Dermis microvascular lymphatic vessel endothelial cell (primary cell): ENCODE measurements around the gene C11orf42. TPM values are rescaled to one million over a fixed set of nuclear protein-coding genes. Genes with fewer than 3 reads are reported as not detected.

Source experiments
- DNase-seq, 2 donors: peaks; one replicate each; pipeline versions ENCODE4 v3.0.0 to v3.0.0-alpha.2; 2010; ENCODE audit warnings: low read depth in 2 of 2
- total RNA-seq: library from RNA; depleted of rRNA; stranded (reverse); fragments of >200 nt; gene quantifications from 2 replicates; pipeline ENCODE4 v1.2.1, GENCODE V29; 2014

The C11orf42 gene
- not detected in 2 replicates for total RNA-seq

- no peak for DNase-seq
Observed at GRCh38 chr11:6205366-6205765, at the start of gene C11orf42. Gene C11orf42, plus strand, starts transcription at chr11:6205557. Its CDS starts 59 bp downstream, at chr11:6205616.

- DNase-seq: no peak
Observed at GRCh38 chr11:6156628-6157359, 48.6 kb upstream of the C11orf42 start.

- no peak for DNase-seq
Observed at GRCh38 chr11:6170226-6170625, 35.1 kb upstream of the C11orf42 start, which contains the start of gene OR52B2. Gene OR52B2, minus strand, starts transcription at chr11:6170326. Its CDS starts 0 bp downstream, at chr11:6170326.

- DNase-seq: no peak
Observed at GRCh38 chr11:6175440-6175839, 29.9 kb upstream of the C11orf42 start.

- no peak for DNase-seq
Observed at GRCh38 chr11:6191742-6192141, 13.6 kb upstream of the C11orf42 start.

- DNase-seq: no peak
Observed at GRCh38 chr11:6194065-6194581, 11.2 kb upstream of the C11orf42 start.

GRCh38 chr11:6196396-6196795 lies 9.0 kb upstream of the C11orf42 start:
- no peak for DNase-seq

GRCh38 chr11:6197466-6198200 lies 7.7 kb upstream of the C11orf42 start:
- DNase-seq: no peak

- no peak for DNase-seq
Observed at GRCh38 chr11:6199174-6199810, 6.1 kb upstream of the C11orf42 start, which contains the start of gene OR52W1. Gene OR52W1, plus strand, starts transcription at chr11:6199224. Its CDS starts 0 bp downstream, at chr11:6199224.

GRCh38 chr11:6200975-6201374 lies 4.4 kb upstream of the C11orf42 start:
- DNase-seq: no peak

GRCh38 chr11:6201481-6201880 lies 3.9 kb upstream of the C11orf42 start:
- no peak for DNase-seq

GRCh38 chr11:6202041-6202440 lies 3.3 kb upstream of the C11orf42 start:
- DNase-seq: no peak

- DNase-seq: no peak
Observed at GRCh38 chr11:6203327-6203726, 2.0 kb upstream of the C11orf42 start.

- no peak for DNase-seq
Observed at GRCh38 chr11:6204706-6205105, 651 bp upstream of the C11orf42 start.

- no peak for DNase-seq
Observed at GRCh38 chr11:6206456-6207180, 1.3 kb downstream of the C11orf42 start.

GRCh38 chr11:6209801-6210200 lies 4.4 kb downstream of the C11orf42 start:
- DNase-seq: no peak

- no peak for DNase-seq
Observed at GRCh38 chr11:6210274-6210955, 5.1 kb downstream of the C11orf42 start.

- no peak for DNase-seq
Observed at GRCh38 chr11:6214530-6214929, 9.2 kb downstream of the C11orf42 start.

GRCh38 chr11:6216501-6216900 lies 11.1 kb downstream of the C11orf42 start:
- DNase-seq: no peak

- no peak for DNase-seq
Observed at GRCh38 chr11:6217722-6218121, 12.4 kb downstream of the C11orf42 start.

GRCh38 chr11:6219359-6219758 lies 14.0 kb downstream of the C11orf42 start:
- peak in 1 of 2 donors; percentile 81 for DNase-seq
